GM10248 (cell line): ENCODE data around the gene SLC38A1.

Source experiments
- CTCF ChIA-PET: fragments of 300-600 bp; sonication (Branson Sonifier 250); formaldehyde crosslinking; extraction: SDS; loops from one replicate; lab custom pipeline; 2021; ENCODE audit warnings: antibody characterized with exemption; lab: Yijun Ruan, JAX
- POLR2A ChIA-PET: fragments of 350-650 bp; sonication (Branson Sonifier 250); formaldehyde crosslinking; extraction: SDS; loops from one replicate; lab custom pipeline; 2020; ENCODE audit warnings: antibody characterized with exemption; lab: Yijun Ruan, JAX
- DNase-seq: peaks from one replicate; pipeline ENCODE4 v3.0.0; 2012; ENCODE audit errors: extremely low spot score
- CTCF ChIP-seq: IDR thresholded peaks from 2 replicates; pipeline ENCODE4 v1.5.1; 2012; ENCODE audit warnings: mild to moderate bottlenecking, low read depth; ENCODE audit errors: extremely low read depth, missing control alignments, control extremely low read depth

Gene SLC38A1

GRCh38 chr12:46188170-46188569, 80.7 kb downstream of the SLC38A1 start:
- CTCF ChIA-PET = interaction anchor here (1.3 to 2.4 kb wide), 2 partner anchors 11 to 14 kb away, joined by 3 to 8 read pairs; no protein-coding TSS in a partner anchor
- no peak for DNase-seq
- TF ChIP-seq CTCF = no peak
- POLR2A ChIA-PET = no interaction called here

- ChIA-PET POLR2A (no interaction called here), CTCF (interaction anchor here (0.8 to 2.4 kb wide), 6 partner anchors 11 to 73 kb away, joined by 3 to 10 read pairs (median 3); no protein-coding TSS in a partner anchor)
- no peak for TF ChIP-seq CTCF
- no peak for DNase-seq
These were observed 81.8 kb downstream of the SLC38A1 start for GRCh38 chr12:46187023-46187422.

GRCh38 chr12:46186088-46186487, 82.8 kb downstream of the SLC38A1 start:
- no peak for TF ChIP-seq CTCF
- DNase-seq = no peak
- ChIA-PET CTCF (interaction anchor here (1.5 to 2.4 kb wide), 4 partner anchors 10 to 20 kb away, joined by 3 to 10 read pairs (median 6); no protein-coding TSS in a partner anchor), POLR2A (no interaction called here)

- CTCF ChIA-PET = interaction anchor here (1.1 to 1.9 kb wide), 4 partner anchors 9 to 83 kb away, joined by 3 to 10 read pairs (median 3); partner anchors contain the start of gene SLC38A1
- TF ChIP-seq CTCF = no peak
- no peak for DNase-seq
- POLR2A ChIA-PET = no interaction called here
These were observed 83.2 kb downstream of the SLC38A1 start for GRCh38 chr12:46185686-46186085.

GRCh38 chr12:46184798-46185595, 83.8 kb downstream of the SLC38A1 start:
- TF ChIP-seq CTCF = no peak
- CTCF ChIA-PET = interaction anchor here (1.1 to 1.6 kb wide), 3 partner anchors 12 to 84 kb away, joined by 3 read pairs; partner anchors contain the start of gene SLC38A1
- no peak for DNase-seq
- POLR2A ChIA-PET = no interaction called here

GRCh38 chr12:46183112-46183511, 85.7 kb downstream of the SLC38A1 start:
- ChIA-PET POLR2A (no interaction called here), CTCF (no interaction called here)
- no peak for TF ChIP-seq CTCF
- DNase-seq = no peak
